ENCODE results near the gene DBNDD1.
"Not testable (repeated sequence)": the region's sequence is repeated elsewhere in the genome, so short reads cannot be mapped to it uniquely, and the experiment has no call there.

The DBNDD1 gene

DNA sequence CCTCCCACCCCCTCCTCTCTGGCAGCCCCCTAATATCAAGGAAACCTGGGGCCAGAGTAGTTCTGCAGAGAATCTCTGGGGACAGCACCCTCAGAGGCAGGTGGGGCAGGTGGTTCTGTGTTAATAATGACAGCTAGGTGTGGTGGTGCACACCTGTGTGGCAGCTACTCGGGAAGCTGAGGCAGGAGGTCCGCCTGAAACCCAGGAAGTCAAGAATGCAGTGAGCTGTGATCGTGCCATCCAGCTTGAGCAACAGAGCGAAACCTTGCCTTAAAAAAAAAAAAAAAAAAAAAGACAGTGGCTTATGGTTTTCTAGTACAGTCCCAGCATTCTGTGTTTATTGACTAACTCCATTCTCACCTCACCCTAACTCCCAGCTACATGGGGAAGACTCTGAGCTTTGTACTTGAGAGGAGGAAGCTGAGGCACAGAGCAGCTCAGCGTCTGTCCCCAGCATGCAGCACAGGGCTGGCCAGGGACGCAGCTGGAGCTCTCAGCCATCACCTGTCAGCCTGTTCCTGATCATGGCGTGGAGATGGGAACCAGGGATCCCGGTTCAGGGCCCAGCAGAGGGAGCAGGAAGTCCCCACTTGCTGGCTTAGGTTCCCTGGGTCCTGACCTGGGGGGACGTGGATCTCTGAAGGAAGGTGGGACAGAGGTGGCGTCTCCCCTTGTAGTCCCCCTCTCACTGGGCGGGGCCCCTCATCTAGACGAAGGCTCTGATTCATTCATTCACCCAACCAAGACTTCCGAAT is 6.1 kb downstream of the DBNDD1 start:
- no peak overlapping the region for H3K4me3 ChIP-seq (ENCODE audit: low read depth, low read length)

- H3K4me3 ChIP-seq (ENCODE audit: low read depth, low read length), result no peak overlapping the region
Observed at GRCh38 chr16:90011908-90012501, 7.3 kb downstream of the DBNDD1 start.

DNA sequence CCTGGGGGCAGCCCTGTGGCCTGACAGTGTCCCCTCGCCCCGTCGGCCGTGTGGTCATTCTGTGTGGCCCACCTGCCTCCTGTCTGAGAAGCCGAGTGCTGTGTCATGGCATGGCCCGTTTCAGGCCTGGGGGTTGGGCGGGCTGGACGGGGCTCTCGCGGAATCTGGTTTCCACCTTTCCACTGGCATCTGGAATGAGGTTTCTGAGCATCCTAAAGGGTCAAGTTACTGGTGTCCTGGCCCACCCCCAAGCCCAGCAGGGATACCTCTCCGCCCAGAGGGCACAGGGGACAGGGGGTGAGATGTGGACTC is 7.8 kb downstream of the DBNDD1 start:
- no peak overlapping the region for H3K4me3 ChIP-seq (ENCODE audit: low read depth, low read length)

DNA sequence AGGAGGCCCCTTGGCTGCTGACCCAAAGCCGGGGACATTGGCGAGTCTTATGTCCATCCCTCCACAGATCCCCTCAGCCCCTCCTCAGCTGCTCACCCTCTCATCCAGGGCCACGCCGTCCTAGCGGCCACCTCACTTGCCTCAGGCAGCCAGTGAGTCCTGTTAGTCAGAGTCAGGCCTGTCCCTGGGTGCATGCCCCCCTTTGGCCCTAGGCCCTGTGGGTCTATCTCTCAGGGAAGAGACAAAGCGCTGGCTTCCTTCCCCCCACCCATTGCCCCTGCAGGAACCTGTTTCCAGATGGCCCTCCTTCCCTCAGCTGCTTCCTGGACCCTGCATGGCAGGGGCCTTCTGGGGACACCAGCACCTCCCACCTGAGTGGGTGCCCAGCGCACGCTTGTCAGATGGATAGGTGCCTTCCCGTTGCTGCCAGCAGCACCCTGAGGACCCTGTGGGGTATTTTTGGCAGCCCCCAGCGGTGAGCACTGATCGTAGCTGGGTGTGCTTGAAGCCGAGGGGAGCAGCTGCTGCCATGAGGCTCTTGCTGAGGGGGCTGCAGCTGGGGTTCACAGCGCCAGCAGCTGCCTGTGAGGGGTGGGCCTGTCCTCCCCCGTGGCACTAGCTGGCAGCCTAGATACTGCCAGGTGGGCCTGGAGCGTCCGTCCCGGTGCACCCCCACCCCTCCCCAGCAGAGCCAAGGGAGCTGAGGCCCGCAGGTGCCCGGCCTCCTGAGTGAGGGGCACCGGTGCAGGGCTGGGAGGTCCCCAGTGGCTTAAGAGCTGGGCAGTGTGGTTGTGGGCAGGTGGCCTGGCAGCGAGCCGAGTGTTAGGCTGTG is 8.4 kb downstream of the DBNDD1 start:
- no peak overlapping the region for H3K4me3 ChIP-seq (ENCODE audit: low read depth, low read length)

DNA sequence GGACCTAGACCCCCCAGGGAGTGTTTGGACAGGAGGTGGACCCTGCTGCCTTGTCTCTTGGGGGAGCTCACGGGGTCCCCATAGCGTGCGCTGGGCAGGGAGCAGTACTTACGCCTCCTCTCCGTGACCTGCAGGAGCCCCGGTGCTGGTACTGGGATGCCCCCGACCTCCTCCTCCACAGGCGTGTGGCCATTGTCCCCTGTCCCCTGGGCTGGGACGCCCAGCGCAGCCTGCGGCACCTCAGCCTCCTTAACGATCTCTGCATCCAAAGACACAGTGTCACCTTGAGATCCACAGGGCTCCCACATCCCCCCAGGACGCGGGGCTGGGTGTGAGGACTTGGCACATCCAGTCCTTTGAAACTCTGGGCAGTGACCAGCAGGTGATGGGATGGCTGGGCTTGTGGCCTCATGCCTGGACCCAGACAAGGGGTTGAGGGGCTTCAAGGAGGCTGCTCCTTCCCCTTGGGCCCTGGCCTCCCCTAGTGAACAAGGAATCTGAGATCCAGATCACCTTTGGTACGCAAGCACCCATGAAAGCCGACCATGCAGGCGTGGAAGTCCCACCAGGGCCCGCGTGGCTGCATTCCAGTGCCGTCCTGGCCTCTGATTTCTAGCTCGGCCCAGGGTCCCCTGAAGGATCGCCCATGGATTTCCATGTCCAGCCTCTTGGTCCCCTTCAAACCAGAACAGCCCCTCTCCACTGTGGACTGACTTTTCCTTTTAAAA is 9.9 kb downstream of the DBNDD1 start:
- H3K4me3 ChIP-seq (ENCODE audit: low read depth, low read length), result no peak overlapping the region

DNA sequence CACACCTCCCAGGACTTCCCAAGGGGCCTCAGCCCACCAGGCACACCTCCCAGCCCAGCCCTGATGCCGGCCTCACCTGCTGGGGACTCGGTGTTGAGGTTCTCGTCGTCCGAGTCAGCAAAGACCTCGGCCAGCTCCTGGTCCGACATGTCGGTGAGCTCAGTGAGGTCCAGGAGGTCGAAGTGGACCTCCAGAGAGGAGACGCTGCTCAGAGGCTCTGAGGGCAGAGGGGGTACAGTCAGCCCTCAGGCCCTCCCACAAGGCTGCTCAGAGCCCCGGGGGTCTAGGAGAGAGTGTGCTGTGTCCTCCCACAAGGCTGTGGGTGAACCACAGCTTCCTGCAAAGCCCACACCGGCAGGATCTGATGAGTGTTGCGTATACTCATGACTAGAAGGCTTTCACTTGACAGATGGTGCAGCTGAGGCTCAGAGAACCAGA is 10.5 kb downstream of the DBNDD1 start:
- no peak overlapping the region for H3K4me3 ChIP-seq (ENCODE audit: low read depth, low read length)

- not testable (repeated sequence) for H3K4me3 ChIP-seq (ENCODE audit: low read depth, low read length)
Observed at GRCh38 chr16:90007635-90008234, 11.5 kb downstream of the DBNDD1 start.

GRCh38 chr16:90007015-90007414 is 12.2 kb downstream of the DBNDD1 start:
- no peak overlapping the region for H3K4me3 ChIP-seq (ENCODE audit: low read depth, low read length)

DNA sequence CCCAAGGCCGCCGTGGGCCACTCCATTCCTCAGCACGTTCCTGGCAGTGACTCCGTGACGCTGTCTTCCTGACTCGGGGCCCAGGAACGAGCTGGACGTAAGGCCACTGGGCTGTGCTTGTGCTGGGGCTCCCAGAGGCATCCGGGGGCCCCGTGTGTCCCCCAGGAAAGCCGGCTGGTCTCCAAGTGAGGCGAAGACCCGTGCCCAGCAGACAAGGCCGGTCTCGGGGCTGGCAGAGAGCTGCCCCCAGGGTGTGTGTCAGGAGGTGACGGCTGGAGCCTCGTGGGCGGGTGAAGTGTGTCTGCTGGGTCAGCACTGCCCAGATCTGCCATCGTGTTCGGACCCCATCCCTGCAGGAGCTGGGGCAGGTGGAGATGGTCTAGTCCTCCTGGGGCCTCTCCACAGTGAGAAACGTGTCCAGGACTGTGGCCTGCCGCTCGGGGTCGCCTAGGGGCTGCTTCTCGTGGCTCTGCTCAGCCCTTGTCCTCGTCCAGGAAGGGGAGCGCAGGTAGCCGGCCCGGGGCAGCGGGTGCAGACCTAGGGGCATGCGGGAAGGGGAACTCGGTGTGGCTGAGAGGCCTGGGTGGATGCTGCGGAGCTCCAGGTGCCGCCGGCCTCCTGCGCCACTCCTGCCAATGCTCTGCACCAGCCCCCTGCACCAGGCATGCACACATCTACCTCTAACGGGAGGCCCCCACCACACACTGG is 13.1 kb downstream of the DBNDD1 start:
- H3K4me3 ChIP-seq (ENCODE audit: low read depth, low read length), result no peak overlapping the region

GRCh38 chr16:90004577-90004976 is 14.7 kb downstream of the DBNDD1 start:
- no peak overlapping the region for H3K4me3 ChIP-seq (ENCODE audit: low read depth, low read length)

DNA sequence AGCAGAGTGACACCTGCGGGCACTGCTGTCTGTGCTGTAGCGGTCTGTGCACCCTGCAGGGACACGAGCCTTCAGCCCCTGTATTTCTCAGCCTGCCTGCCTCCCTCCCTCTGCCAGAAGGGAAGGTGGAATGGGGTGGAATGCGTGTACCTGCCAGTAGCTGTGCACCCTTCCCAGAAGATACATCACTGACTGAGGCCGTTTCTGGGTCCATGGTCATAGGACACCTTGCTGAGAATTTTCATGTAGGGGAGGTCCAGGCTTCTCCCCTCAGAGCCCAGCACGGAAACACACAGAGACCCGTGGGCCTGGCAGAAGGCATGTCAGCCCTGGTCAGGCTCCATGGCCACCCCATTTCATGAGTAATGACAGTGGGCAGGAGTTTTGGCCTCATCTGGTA is 16.5 kb downstream of the DBNDD1 start:
- no peak overlapping the region for H3K4me3 ChIP-seq (ENCODE audit: low read depth, low read length)

- H3K4me3 ChIP-seq (ENCODE audit: low read depth, low read length), result no peak overlapping the region
Observed at GRCh38 chr16:90001761-90002503, 17.3 kb downstream of the DBNDD1 start.

- no peak overlapping the region for H3K4me3 ChIP-seq (ENCODE audit: low read depth, low read length)
Observed at GRCh38 chr16:90000733-90001427, 18.4 kb downstream of the DBNDD1 start.

- peak overlapping the region; percentile 4 for H3K4me3 ChIP-seq (ENCODE audit: low read depth, low read length)
Observed at GRCh38 chr16:89999831-90000574, 19.3 kb downstream of the DBNDD1 start.

- H3K4me3 ChIP-seq (ENCODE audit: low read depth, low read length), result no peak overlapping the region
Observed at GRCh38 chr16:89996178-89996489, 23.1 kb downstream of the DBNDD1 start.

- H3K4me3 ChIP-seq (ENCODE audit: low read depth, low read length), result not testable (repeated sequence)
Observed at GRCh38 chr16:89995475-89996177, 23.6 kb downstream of the DBNDD1 start.

GRCh38 chr16:89994721-89995474 is 24.4 kb downstream of the DBNDD1 start:
- not testable (repeated sequence) for H3K4me3 ChIP-seq (ENCODE audit: low read depth, low read length)
